A673 (cell line): ENCODE measurements around the gene RPS6KA1.

Experiments
- CTCF ChIP-seq: fragments of 300-800, 200-600 bp; sonication (generic); conservative IDR thresholded peaks from 2 replicates; pipeline ENCODE4 v1.5.1; 2017; ENCODE audit warnings: low read depth, mild to moderate bottlenecking, antibody characterized with exemption, low read length, moderate library complexity, mixed read lengths
- EZH2 ChIP-seq: fragments of 200-600 bp; sonication (generic); IDR thresholded peaks from 2 replicates; pipeline ENCODE4 v1.6.1; 2017; ENCODE audit warnings: borderline replicate concordance, low read depth, mild to moderate bottlenecking, mixed read lengths, antibody characterized with exemption, low read length; ENCODE audit not compliant: poor library complexity, severe bottlenecking

GRCh38 chr1:26574018-26574417, 44.5 kb downstream of the RPS6KA1 start:
- TF ChIP-seq CTCF (no peak), EZH2 (no peak)
